H9 (cell line): ENCODE results near the gene ARHGEF1. TPM values are rescaled to one million over a fixed set of nuclear protein-coding genes. Genes with fewer than 3 reads are reported as not detected.

ENCODE experiments used
- DNase-seq: peaks from one replicate; pipeline ENCODE4 v3.0.0-alpha.2; 2017
- H2AFZ ChIP-seq: one replicate; pipeline ENCODE4 v1.6.1; 2013; ENCODE audit warnings: mild to moderate bottlenecking, low read length, control low read depth, moderate library complexity
- H2AK5ac ChIP-seq: 2 replicates; pipeline ENCODE4 v1.6.1; 2013; ENCODE audit warnings: low read length, control low read depth, mixed read lengths; ENCODE audit not compliant: insufficient read length
- H2BK120ac ChIP-seq: one replicate; pipeline ENCODE4 v1.6.1; 2013; ENCODE audit warnings: low read depth, mild to moderate bottlenecking, low read length, control low read depth, inconsistent platforms; ENCODE audit not compliant: poor library complexity, severe bottlenecking
- H2BK12ac ChIP-seq: 2 replicates; pipeline ENCODE4 v1.6.1; 2013; ENCODE audit warnings: low read length, control low read depth, mixed read lengths, low read depth; ENCODE audit not compliant: insufficient read length
- H2BK15ac ChIP-seq: 2 replicates; pipeline ENCODE4 v1.6.1; 2013; ENCODE audit warnings: low read depth, low read length, control low read depth
- H2BK20ac ChIP-seq: one replicate; pipeline ENCODE4 v1.6.1; 2013; ENCODE audit warnings: low read depth, mild to moderate bottlenecking, low read length, control low read depth, inconsistent platforms; ENCODE audit not compliant: poor library complexity, severe bottlenecking
- H2BK5ac ChIP-seq: 2 replicates; pipeline ENCODE4 v1.6.1; 2013; ENCODE audit warnings: low read length, control low read depth, mixed read lengths; ENCODE audit not compliant: insufficient read length
- H3K14ac ChIP-seq: 2 replicates; pipeline ENCODE4 v1.6.1; 2013; ENCODE audit warnings: low read length, control low read depth; ENCODE audit not compliant: insufficient read depth
- H3K18ac ChIP-seq: 2 replicates; pipeline ENCODE4 v1.6.1; 2013; ENCODE audit warnings: low read depth, mild to moderate bottlenecking, mixed read lengths, low read length, control low read depth; ENCODE audit not compliant: insufficient read length
- H3K23ac ChIP-seq: 2 replicates; pipeline ENCODE4 v1.6.1; 2013; ENCODE audit warnings: low read length, control low read depth, mixed read lengths, low read depth; ENCODE audit not compliant: insufficient read length
- H3K23me2 ChIP-seq: 2 replicates; pipeline ENCODE4 v1.6.1; 2013; ENCODE audit warnings: low read depth, mild to moderate bottlenecking, mixed read lengths, low read length, control low read depth; ENCODE audit not compliant: insufficient read length, poor library complexity, severe bottlenecking
- H3K27ac ChIP-seq: 2 replicates; pipeline ENCODE4 v1.5.1; 2013; ENCODE audit warnings: low read length, control low read depth, mixed read lengths, low read depth; ENCODE audit not compliant: insufficient read length
- H3K27me3 ChIP-seq: 2 replicates; pipeline ENCODE4 v1.6.1; 2013; ENCODE audit warnings: low read length, control low read depth, inconsistent platforms; ENCODE audit not compliant: insufficient read depth
- H3K4ac ChIP-seq: 2 replicates; pipeline ENCODE4 v1.6.1; 2013; ENCODE audit warnings: low read depth, mild to moderate bottlenecking, control low read depth, inconsistent platforms, low read length, moderate library complexity
- H3K4me1 ChIP-seq: 2 replicates; pipeline ENCODE4 v1.6.1; 2013; ENCODE audit warnings: low read length, control low read depth, inconsistent platforms; ENCODE audit not compliant: insufficient read depth
- H3K4me2 ChIP-seq: 2 replicates; pipeline ENCODE4 v1.6.1; 2013; ENCODE audit warnings: low read length, control low read depth, mixed read lengths; ENCODE audit not compliant: insufficient read length, insufficient read depth
- H3K56ac ChIP-seq: 2 replicates; pipeline ENCODE4 v1.6.1; 2013; ENCODE audit warnings: low read depth, mild to moderate bottlenecking, mixed read lengths, low read length, control low read depth; ENCODE audit not compliant: insufficient read length
- H3K79me1 ChIP-seq: 2 replicates; pipeline ENCODE4 v1.6.1; 2013; ENCODE audit warnings: low read depth, mild to moderate bottlenecking, moderate library complexity, low read length, control low read depth, inconsistent platforms; ENCODE audit not compliant: insufficient read depth, poor library complexity, severe bottlenecking
- H3K79me2 ChIP-seq: 2 replicates; pipeline ENCODE4 v1.6.1; 2013; ENCODE audit warnings: low read length, control low read depth, inconsistent platforms; ENCODE audit not compliant: insufficient read depth
- H3K9ac ChIP-seq: 2 replicates; pipeline ENCODE4 v1.6.1; 2013; ENCODE audit warnings: low read length, control low read depth, mixed read lengths; ENCODE audit not compliant: insufficient read length; ENCODE audit errors: extremely low read depth
- H3K9me3 ChIP-seq: one replicate; pipeline ENCODE4 v1.6.1; 2013; ENCODE audit warnings: low read depth, low read length, inconsistent platforms; ENCODE audit not compliant: control insufficient read depth
- H3T11ph ChIP-seq: one replicate; pipeline ENCODE4 v1.6.1; 2013; ENCODE audit warnings: mild to moderate bottlenecking, low read length, control low read depth, inconsistent platforms
- H4K20me1 ChIP-seq: one replicate; pipeline ENCODE4 v1.6.1; 2013; ENCODE audit not compliant: control insufficient read depth, insufficient read length, insufficient read depth
- H4K5ac ChIP-seq: 2 replicates; pipeline ENCODE4 v1.6.1; 2013; ENCODE audit warnings: low read depth, mild to moderate bottlenecking, mixed read lengths, low read length, control low read depth; ENCODE audit not compliant: insufficient read length
- H4K8ac ChIP-seq: replicated peaks from 2 replicates; pipeline ENCODE4 v1.6.1; 2013; ENCODE audit warnings: low read length, control low read depth, mixed read lengths, low read depth; ENCODE audit not compliant: insufficient read length
- H4K91ac ChIP-seq: 2 replicates; pipeline ENCODE4 v1.6.1; 2013; ENCODE audit warnings: low read depth, mild to moderate bottlenecking, moderate library complexity, mixed read lengths, low read length, control low read depth; ENCODE audit not compliant: insufficient read length
- H3K27ac Mint-ChIP-seq, 3 experiments: 2 replicates in 2 of 3; 3 replicates in 1 of 3; pipeline ENCODE4 v1.8.0; 2020 to 2021; ENCODE audit warnings: mixed read lengths in 3 of 3, mild to moderate bottlenecking in 1 of 3, moderate library complexity in 1 of 3
- H3K27me3 Mint-ChIP-seq: 2 replicates; pipeline ENCODE4 v1.8.0; 2021; ENCODE audit warnings: low read depth, mild to moderate bottlenecking, moderate library complexity, mixed read lengths
- H3K36me3 Mint-ChIP-seq, 3 experiments: 2 replicates in 2 of 3; 3 replicates in 1 of 3; pipeline ENCODE4 v1.8.0; 2020 to 2021; ENCODE audit warnings: low read depth in 3 of 3, mixed read lengths in 3 of 3; ENCODE audit not compliant: insufficient read depth in 1 of 3
- H3K4me1 Mint-ChIP-seq, 2 experiments: 2 replicates each; pipeline ENCODE4 v1.8.0; 2020; ENCODE audit warnings: mixed read lengths in 2 of 2
- H3K4me3 Mint-ChIP-seq, 2 experiments: 2 replicates in 1 of 2; 3 replicates in 1 of 2; pipeline ENCODE4 v1.8.0; 2020 to 2021; ENCODE audit warnings: mild to moderate bottlenecking in 2 of 2, mixed read lengths in 2 of 2, moderate library complexity in 1 of 2
- H3K9me3 Mint-ChIP-seq, 2 experiments: 2 replicates in 1 of 2; 3 replicates in 1 of 2; pipeline ENCODE4 v1.8.0; 2020; ENCODE audit warnings: mild to moderate bottlenecking in 2 of 2, mixed read lengths in 2 of 2, moderate library complexity in 1 of 2
- WGBS: extraction: QIAGEN DNeasy Blood & Tissue Kit; methylation state at CpG from one replicate; pipeline ENCODE4 v1.1.7; 2013; ENCODE audit warnings: missing lambda C conversion rate, low lambda C conversion rate, mixed read lengths; ENCODE audit not compliant: insufficient read length; ENCODE audit errors: extremely low coverage; 5-methylcytosine and 5-hydroxymethylcytosine counted together
- total RNA-seq: library from RNA; stranded (reverse); gene quantifications from 2 replicates; pipeline ENCODE4 v1.2.1, GENCODE V29; 2021
- TF ChIP-seq, protein P1 (sequence below): fragments of 200-600 bp; sonication (generic); conservative IDR thresholded peaks from 3 replicates; pipeline ENCODE4 v1.8.0; 2021; ENCODE audit warnings: antibody characterized with exemption, mild to moderate bottlenecking

ARHGEF1 gene
- total RNA-seq, 1 experiment from 2014 or later, result 50.3 TPM

DNA sequence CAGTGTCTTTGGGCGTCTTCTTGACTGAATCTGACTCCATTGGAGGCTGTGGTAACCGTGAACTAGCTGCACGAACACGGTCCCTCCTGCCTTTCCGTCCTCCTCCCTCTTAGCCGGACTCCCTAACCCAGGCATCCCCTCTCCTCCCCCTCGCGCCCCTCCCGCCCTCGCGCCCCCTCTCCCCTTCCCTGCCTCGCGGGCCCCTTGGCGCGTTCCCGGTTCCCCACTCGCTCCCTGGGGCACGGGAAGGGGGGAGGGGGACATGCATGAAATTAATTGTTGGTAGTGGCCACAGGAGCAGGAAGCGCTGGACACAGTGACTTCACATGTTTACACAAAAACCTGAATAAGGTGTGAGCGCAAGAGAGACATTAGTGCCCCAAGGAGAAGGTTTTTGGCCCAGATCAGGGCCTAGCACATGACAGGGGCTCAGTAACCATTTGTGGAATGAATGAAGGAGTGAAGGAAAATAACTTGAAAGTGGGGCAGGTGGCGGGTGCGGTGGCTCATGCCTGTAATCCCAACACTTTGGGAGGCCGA lies 37.9 kb upstream of the ARHGEF1 start:
- H2BK20ac ChIP-seq, result no peak overlapping the region
- H3K27ac Mint-ChIP-seq, result no peak overlapping the region
- H3K4me2 ChIP-seq, result no peak overlapping the region
- H3K79me1 ChIP-seq, result no peaks in the 10 kb centered on the region
- no peak overlapping the region for H3K14ac ChIP-seq
- no peak overlapping the region for H3K4me3 Mint-ChIP-seq
- no peak overlapping the region for H3K23ac ChIP-seq
- no peak overlapping the region for H3K9ac ChIP-seq
- H3K56ac ChIP-seq, result no peak overlapping the region
- H3T11ph ChIP-seq, result no peak overlapping the region
- H3K18ac ChIP-seq, result no peak overlapping the region
- H3K27me3 ChIP-seq, result no peaks in the 10 kb centered on the region
- H2AK5ac ChIP-seq, result no peak overlapping the region
- H3K36me3 Mint-ChIP-seq, result peaks cover 0 to 6% (median 0%) of the 10 kb centered on the region in 3 experiments; a peak in 2 of 7 replicates
- H2BK5ac ChIP-seq, result no peak overlapping the region
- H3K4ac ChIP-seq, result no peak overlapping the region
- H3K9me3 Mint-ChIP-seq, result peaks cover 9 to 72% of the 10 kb centered on the region in 2 experiments; a peak in 4 of 5 replicates
- H2BK15ac ChIP-seq, result no peak overlapping the region
- WGBS, result no CpG with 5 or more reads among the region's 23 CpGs
- H3K4me1 ChIP-seq, result no peaks in the 10 kb centered on the region
- H4K20me1 ChIP-seq, result no peaks in the 10 kb centered on the region
- no peak for DNase-seq
- TF ChIP-seq, protein P1, sequence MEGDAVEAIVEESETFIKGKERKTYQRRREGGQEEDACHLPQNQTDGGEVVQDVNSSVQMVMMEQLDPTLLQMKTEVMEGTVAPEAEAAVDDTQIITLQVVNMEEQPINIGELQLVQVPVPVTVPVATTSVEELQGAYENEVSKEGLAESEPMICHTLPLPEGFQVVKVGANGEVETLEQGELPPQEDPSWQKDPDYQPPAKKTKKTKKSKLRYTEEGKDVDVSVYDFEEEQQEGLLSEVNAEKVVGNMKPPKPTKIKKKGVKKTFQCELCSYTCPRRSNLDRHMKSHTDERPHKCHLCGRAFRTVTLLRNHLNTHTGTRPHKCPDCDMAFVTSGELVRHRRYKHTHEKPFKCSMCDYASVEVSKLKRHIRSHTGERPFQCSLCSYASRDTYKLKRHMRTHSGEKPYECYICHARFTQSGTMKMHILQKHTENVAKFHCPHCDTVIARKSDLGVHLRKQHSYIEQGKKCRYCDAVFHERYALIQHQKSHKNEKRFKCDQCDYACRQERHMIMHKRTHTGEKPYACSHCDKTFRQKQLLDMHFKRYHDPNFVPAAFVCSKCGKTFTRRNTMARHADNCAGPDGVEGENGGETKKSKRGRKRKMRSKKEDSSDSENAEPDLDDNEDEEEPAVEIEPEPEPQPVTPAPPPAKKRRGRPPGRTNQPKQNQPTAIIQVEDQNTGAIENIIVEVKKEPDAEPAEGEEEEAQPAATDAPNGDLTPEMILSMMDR, result no peak
- H3K4me1 Mint-ChIP-seq, result no peaks in the 10 kb centered on the region
- no peaks in the 10 kb centered on the region for H3K23me2 ChIP-seq
- no peak overlapping the region for H4K8ac ChIP-seq
- H3K27me3 Mint-ChIP-seq, result peaks cover 19% of the 10 kb centered on the region
- no peaks in the 10 kb centered on the region for H3K9me3 ChIP-seq
- H4K91ac ChIP-seq, result no peak overlapping the region
- no peak overlapping the region for H2AFZ ChIP-seq
- no peak overlapping the region for H2BK120ac ChIP-seq
- H2BK12ac ChIP-seq, result no peak overlapping the region
- no peak overlapping the region for H3K27ac ChIP-seq
- no peaks in the 10 kb centered on the region for H3K79me2 ChIP-seq
- H4K5ac ChIP-seq, result no peak overlapping the region
